HG03108 (cell line): ENCODE data around the gene DDX18.

ENCODE experiments used
- ATAC-seq: cut with Tn5 transposase; IDR thresholded peaks from one replicate; pipeline ENCODE4 v1.9.1; 2021; ENCODE audit warnings: moderate library complexity; ENCODE audit not compliant: unreplicated experiment

The DDX18 gene

GRCh38 chr2:117833911-117834310, 19.4 kb downstream of the DDX18 start:
- ATAC-seq: no peak

DNA sequence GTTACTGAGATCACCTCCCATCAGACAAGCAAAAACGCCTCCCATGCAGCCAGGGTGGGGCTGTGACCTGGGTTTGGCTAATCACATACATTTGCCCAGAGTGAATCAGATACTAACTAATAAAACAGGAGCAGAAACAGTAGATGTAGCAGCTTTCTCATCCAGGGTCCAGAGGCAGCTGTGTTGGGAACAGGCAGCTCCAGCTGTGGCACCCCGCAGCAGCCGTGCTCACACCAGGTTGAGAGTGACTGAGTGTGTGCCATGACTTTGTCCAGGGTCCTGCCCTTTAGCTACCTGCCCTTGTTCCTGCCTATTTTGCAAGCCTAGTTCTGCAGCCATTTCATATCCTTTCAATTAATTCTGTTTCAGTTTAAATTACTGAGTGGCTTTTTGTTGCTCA, 20.5 kb downstream of the DDX18 start:
- no peak for ATAC-seq

- ATAC-seq: peak; percentile 81
Observed at GRCh38 chr2:117835990-117836760, 21.7 kb downstream of the DDX18 start.

- no peak for ATAC-seq
Observed at GRCh38 chr2:117845304-117845703, 30.8 kb downstream of the DDX18 start.

GRCh38 chr2:117850015-117850414, 35.5 kb downstream of the DDX18 start:
- no peak for ATAC-seq

DNA sequence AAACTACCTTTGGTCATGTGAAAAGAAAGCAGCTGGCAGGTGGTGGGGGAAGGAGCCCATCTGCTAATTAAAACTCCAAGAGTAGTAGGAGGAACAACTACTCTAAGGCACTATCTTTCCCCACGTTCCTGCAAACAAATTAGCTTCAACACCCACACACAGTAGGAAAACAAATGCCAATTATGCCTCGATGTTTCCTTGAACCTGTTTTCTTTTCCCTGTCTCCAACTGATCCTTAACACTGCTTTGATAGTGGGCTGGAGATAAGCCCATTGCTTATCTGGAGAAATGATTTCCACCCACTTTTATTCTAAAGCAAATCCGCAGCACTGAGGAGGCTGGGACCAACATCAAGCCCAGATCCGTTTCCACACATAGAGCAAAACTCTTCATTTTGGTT, 36.0 kb downstream of the DDX18 start:
- ATAC-seq: no peak

GRCh38 chr2:117851969-117852368, 37.5 kb downstream of the DDX18 start:
- no peak for ATAC-seq

- no peak for ATAC-seq
Observed at GRCh38 chr2:117853316-117853715, 38.8 kb downstream of the DDX18 start.

- ATAC-seq: no peak
Observed at GRCh38 chr2:117853873-117854272, 39.4 kb downstream of the DDX18 start.

DNA sequence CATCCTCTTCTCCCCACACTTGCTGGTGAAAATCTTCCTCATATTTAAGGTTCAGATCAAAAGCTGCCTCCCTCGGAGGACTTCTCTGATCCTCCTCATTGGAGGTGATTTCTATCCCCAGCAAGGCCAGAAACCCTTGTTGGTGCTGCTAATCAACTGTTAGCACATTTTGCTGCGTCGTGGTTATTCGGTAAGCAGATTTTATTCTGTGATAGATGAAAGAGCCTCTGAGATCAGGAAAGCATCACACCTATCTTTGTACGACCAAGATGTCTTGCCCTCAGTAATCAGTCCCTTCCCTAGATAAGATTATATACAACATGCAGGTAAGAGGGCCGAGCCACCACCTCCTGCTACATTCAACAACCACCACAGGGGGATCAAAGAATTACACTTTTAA, 40.1 kb downstream of the DDX18 start:
- no peak for ATAC-seq

DNA sequence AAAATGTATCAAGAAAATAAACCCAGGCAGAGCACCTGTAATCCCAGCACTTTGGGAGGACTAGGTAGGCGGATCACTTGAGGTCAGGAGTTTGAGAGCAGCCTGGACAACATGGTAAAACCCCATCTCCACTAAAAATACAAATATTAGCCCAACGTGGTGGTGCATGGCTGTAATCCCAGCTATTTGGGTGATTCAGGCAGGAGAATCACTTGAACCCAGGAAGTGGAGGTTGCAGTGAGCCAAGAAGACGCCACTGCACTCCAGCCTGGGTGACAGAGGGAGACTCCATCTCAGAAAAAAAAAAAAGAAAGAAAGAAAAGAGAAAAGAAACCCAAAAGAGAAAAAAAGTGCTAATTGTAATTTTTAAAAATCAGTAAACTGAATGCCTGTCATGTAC, 41.4 kb downstream of the DDX18 start:
- ATAC-seq: no peak

DNA sequence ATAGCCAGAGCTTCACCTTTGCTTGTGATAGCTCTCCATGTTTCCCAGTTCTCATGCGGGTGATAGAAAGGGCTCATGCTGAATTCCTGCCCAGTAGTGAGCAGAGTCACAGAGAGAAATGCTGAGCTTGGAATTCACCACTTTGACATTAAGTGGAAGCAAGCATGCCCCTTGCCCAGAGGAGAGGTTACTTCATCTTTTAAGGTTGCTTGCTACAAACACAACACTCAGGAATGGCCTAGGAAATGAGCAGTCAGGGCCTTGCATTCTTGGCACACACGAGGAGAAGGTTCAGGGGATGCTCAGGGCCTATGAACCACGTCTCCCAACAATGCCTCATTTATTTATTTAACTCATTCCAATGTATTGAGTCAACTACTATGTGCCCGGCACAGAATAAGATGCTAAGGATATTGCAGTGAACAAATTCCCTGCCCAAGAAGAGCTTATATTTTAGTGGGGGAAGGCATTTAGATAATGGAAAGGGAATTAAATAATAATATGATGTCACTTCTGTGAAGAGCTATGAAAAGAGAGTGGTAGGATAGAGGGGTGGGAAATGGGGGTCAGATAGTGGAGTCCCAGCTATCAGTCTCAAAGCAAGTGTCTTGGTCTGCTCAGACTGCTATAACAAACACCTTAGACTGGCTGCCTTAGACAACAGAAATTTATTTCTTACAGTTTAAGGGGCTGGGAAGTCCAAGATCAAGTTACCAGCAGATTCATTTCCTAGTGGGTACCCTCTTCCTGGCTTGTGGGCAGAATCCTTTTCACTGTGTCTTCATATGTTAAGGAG, 42.1 kb downstream of the DDX18 start:
- no peak for ATAC-seq

DNA sequence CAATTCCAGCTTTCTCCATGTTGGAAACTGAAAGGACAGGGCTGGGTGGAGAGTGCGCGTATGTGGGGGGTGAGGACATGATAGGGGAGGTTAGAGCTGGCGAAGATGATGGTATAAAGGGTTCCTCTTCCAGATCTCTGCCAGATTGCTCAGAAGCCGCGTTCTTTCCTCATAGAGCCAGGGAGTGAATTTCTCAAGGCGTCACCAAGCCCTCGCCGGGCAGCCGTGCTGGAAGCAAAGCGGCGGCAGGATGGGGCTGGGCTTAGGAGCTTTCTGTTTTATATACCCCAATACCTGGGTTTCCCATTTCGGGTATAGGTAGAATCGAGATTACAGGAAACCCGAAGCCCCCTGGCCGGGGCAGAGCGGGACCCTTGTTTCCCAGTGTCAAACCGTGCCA, 43.8 kb downstream of the DDX18 start:
- ATAC-seq: no peak

GRCh38 chr2:117858892-117859531, 44.5 kb downstream of the DDX18 start:
- no peak for ATAC-seq

GRCh38 chr2:117859532-117859911, 45.0 kb downstream of the DDX18 start:
- no peak for ATAC-seq

DNA sequence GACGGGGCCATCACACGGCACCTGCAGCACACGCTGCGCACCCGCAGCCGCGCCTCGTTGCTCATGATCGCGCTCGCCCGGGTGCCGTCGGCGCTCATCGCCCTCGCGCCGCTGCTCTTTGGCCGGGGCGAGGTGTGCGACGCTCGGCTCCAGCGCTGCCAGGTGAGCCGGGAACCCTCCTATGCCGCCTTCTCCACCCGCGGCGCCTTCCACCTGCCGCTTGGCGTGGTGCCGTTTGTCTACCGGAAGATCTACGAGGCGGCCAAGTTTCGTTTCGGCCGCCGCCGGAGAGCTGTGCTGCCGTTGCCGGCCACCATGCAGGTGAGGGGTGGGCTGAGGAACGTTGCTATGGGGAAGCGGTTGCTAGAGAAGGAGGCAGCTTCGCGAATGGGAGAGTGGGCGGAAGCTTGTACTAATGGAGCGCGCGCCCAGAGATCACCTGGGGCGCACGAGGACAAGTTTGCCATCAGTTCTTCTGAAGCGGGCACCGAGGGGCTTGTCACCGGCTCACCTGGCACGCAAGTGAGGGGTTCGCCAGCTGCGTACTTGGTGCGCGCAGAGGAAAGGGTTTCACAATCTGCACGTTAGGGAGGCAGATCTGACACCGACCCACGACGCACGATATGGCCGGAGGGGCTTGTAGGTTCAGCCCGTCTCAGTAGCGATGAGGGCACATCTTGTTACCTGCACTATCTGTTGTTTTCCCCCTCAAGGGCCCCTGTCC, 45.6 kb downstream of the DDX18 start:
- no peak for ATAC-seq

DNA sequence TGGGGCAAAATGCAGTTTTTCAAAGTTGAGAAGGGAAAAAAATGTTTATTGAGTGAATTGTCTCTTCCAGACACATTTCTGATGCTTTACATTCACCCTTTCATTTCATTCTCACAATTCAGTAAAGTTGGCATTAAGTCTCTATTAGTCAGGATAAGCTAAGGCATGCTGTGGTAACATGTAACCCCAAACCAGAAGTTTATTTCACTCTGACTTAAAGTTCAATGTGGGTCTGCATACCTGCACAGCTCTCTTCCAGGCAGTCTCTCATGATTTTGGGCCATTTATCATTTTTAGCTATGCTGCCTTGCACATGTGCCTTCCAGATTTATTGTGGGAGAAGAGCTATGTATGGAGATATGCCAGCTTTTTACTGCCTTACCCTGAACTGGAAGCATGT, 48.0 kb downstream of the DDX18 start:
- ATAC-seq: no peak

- ATAC-seq: no peak
Observed at GRCh38 chr2:117875786-117876185, 61.3 kb downstream of the DDX18 start.

GRCh38 chr2:117879003-117879402, 64.5 kb downstream of the DDX18 start:
- ATAC-seq: no peak
